ENCODE data around the gene GSN. TPM values are rescaled to one million over a fixed set of nuclear protein-coding genes. Genes with fewer than 3 reads are reported as not detected.

GSN gene
- total and polyA plus RNA-seq, 2 of the 13 experiments (the other 11 are each of a cell fraction or from before 2014, with no cell fraction given): 294 to 307 TPM

- TF ChIP-seq ZBTB46 (CRISPR knock-in tag; IDR thresholded peaks at IDR 0.05; ENCODE audit: borderline replicate concordance): no peak
- peak; percentile 43 for TF ChIP-seq TCF7 (IDR thresholded peaks at IDR 0.05; ENCODE audit: low read depth)
- TF ChIP-seq HOXA3 (CRISPR knock-in tag; IDR thresholded peaks at IDR 0.05): no peak
- TF ChIP-seq ZNF772 (CRISPR knock-in tag; IDR thresholded peaks at IDR 0.05): no peak
- no peak for TF ChIP-seq ZNF468 (CRISPR knock-in tag; IDR thresholded peaks at IDR 0.05)
- TF ChIP-seq NFATC3 (CRISPR knock-in tag; IDR thresholded peaks at IDR 0.05): no peak
- TF ChIP-seq ELF3 (CRISPR knock-in tag; IDR thresholded peaks at IDR 0.05): peak; percentile 72
- peak; percentile 91 for TF ChIP-seq GATAD2A (CRISPR knock-in tag; IDR thresholded peaks at IDR 0.05)
- TF ChIP-seq MTA1 (CRISPR knock-in tag; IDR thresholded peaks at IDR 0.05; ENCODE audit: borderline replicate concordance): no peak
- TF ChIP-seq SIN3A (IDR thresholded peaks at IDR 0.05; ENCODE audit: borderline replicate concordance, low read depth, low read length): 0 out of 2 replicates have a peak, but pooled peaks have one; percentile 32
- no peak for TF ChIP-seq SRSF9 (IDR thresholded peaks at IDR 0.05; ENCODE audit: borderline replicate concordance, insufficient read depth, low read depth, low read length, poor library complexity, severe bottlenecking)
- peak; percentile 76; the same call in 1 of the 2 replicates for TF ChIP-seq FOXJ3 (CRISPR knock-in tag; IDR thresholded peaks at IDR 0.05; ENCODE audit: borderline replicate concordance)
- TF ChIP-seq ETV5 (CRISPR knock-in tag; IDR thresholded peaks at IDR 0.05; ENCODE audit: borderline replicate concordance): peak; percentile 38; the same call in 1 of the 2 replicates
- TF ChIP-seq THRA (CRISPR knock-in tag; IDR thresholded peaks at IDR 0.05; ENCODE audit: borderline replicate concordance): peak; percentile 70; the same call in 1 of the 2 replicates
- peak; percentile 11 for TF ChIP-seq SKI (IDR thresholded peaks at IDR 0.05; ENCODE audit: partially characterized antibody)
- peak; percentile 84 for TF ChIP-seq ISL2 (CRISPR knock-in tag; IDR thresholded peaks at IDR 0.05)
- TF ChIP-seq TAF1 (CRISPR knock-in tag; IDR thresholded peaks at IDR 0.05): no peak
- TF ChIP-seq RFXANK (CRISPR knock-in tag; IDR thresholded peaks at IDR 0.05): no peak
- no peak for TF ChIP-seq SETDB1 (CRISPR knock-in tag; IDR thresholded peaks at IDR 0.05; ENCODE audit: borderline replicate concordance)
- TF ChIP-seq ZNF883 (CRISPR knock-in tag; IDR thresholded peaks at IDR 0.05; ENCODE audit: not compliant biosample characterization): no peak
- no peak for TF ChIP-seq PRMT3 (CRISPR knock-in tag; IDR thresholded peaks at IDR 0.05; ENCODE audit: borderline replicate concordance, low read depth)
- no peak for TF ChIP-seq MXD3 (CRISPR knock-in tag; IDR thresholded peaks at IDR 0.05)
- no peak for TF ChIP-seq DRAP1 (CRISPR knock-in tag; IDR thresholded peaks at IDR 0.05)
- TF ChIP-seq ZNF138 (CRISPR knock-in tag; IDR thresholded peaks at IDR 0.05; ENCODE audit: low read depth): no peak
- TF ChIP-seq SYNCRIP (IDR thresholded peaks at IDR 0.05; ENCODE audit: insufficient read depth, low read depth, low read length): no peak
- no peak for TF ChIP-seq REXO4 (CRISPR knock-in tag; IDR thresholded peaks at IDR 0.05; ENCODE audit: borderline replicate concordance)
- TF ChIP-seq KLF12 (CRISPR knock-in tag; IDR thresholded peaks at IDR 0.05; ENCODE audit: borderline replicate concordance): no peak
- TF ChIP-seq FOXA3 (CRISPR knock-in tag; IDR thresholded peaks at IDR 0.05): peak; percentile 91
- TF ChIP-seq FOXP1 (IDR thresholded peaks at IDR 0.05): no peak
- TF ChIP-seq FOXP1 (CRISPR knock-in tag; IDR thresholded peaks at IDR 0.05): peak; percentile 75; the same call in 1 of the 2 replicates
- no peak for TF ChIP-seq SMAD3 (CRISPR knock-in tag; IDR thresholded peaks at IDR 0.05)
Measured at GRCh38 chr9:121368138-121368522, 100.2 kb downstream of the GSN start (continued).

Data from HepG2 (cell line).